CD4-positive, alpha-beta T cell treated with Interleukin-17A for 4 hours (primary cell): ENCODE results near the gene ABLIM1.

Experiments
- DNase-seq: peaks from one replicate; pipeline ENCODE4 v3.0.0-alpha.2; 2020; ENCODE audit warnings: mixed read lengths

ABLIM1 gene

DNA sequence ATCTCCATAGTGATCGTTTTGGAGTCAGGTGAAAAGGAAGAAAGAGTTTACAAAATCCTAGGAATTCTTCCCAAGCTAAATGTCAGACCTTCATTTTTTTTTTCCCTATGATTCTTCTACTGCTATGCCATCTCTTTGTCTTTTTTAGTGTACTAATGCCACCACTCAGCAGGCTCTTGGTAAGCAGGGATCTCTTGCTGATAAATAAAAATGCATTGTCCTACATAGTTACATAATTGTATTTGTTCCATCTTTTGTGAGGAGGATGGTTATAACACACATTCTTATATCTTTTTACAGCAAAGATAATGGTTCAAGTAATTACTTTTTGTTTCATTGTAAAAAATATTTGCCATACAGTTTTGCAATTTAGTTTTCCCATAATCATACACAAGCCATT is 217.0 kb downstream of the ABLIM1 start:
- no peak for DNase-seq

DNA sequence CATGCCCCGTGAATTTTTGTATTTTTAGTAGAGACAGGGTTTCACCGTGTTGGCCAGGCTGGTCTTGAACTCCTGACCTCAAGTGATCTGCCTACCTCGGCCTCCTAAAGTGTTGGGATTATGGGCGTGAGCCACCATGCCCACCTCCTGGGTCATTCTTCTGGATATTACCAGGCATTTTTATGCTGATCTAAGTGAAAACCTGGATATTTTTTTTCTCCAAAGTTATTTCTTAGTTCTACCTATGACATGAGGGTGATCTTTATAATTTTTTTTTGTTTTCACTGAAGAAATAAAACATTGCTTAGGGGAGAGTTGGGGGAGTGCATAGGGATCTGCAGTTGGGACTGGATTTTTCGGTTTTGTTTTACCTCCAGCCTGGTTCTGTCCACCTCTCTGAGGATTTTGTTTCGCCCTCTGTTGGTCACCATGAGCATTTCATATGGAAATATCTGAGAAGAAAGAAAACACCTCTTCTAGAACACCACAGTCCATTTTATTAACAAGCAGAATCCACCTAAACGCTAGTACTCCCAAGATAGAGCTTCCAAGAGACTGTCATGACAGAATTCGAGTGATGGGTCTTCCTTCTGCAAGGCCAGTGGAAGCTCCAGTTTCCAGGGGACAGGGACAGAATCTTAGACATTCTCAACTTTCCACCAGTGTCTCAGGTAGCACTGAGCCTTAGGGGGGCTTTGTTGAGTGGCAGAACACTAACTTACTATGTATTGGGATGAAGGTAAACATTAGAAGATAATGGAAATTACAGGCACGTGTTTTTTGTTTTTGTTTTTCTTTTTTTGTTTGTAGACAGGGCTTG is 220.4 kb downstream of the ABLIM1 start:
- no peak for DNase-seq

DNA sequence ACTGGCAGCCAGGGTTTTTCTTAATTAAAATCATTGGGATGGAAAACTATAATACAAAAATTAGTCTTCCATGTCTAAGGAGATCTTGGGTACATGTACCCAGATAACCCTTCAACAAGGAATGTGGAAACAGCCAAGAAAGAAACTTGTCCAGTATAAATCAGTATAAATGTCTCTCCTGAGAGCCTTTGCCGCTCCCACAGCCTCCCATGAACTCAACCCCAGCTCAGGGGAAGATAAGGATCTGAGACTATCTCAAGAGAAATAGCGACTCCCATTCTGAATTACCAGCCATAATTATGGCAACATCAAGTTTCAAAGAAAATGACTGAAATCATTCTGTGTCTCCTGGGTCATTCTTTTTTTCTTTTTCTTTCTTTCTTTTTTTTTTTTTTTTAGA is 221.1 kb downstream of the ABLIM1 start:
- no peak for DNase-seq

DNA sequence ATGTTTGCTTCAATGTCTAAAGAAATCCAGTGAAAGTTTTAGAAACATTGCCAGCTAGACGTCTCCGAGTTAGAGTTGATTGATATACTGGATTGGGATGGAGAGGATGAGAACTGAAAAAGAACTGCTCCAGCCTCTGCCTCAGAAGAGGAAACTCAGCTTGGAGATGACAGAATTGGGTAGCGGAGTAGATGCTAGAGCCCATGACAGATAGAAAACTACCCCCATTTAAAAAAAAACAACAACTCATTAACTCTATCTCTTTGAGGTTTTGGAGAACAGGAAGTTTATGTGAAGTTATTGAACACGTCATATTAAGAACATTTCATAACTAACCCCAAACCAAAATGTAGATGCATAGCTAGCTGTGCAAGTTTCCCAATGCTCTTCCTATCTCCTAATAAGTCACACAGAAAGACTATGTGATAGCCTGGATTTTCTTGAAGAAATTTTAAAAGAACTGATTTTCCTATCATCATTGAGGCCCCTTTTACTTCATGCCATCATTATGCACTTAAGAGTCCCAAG is 225.4 kb downstream of the ABLIM1 start:
- no peak for DNase-seq

DNA sequence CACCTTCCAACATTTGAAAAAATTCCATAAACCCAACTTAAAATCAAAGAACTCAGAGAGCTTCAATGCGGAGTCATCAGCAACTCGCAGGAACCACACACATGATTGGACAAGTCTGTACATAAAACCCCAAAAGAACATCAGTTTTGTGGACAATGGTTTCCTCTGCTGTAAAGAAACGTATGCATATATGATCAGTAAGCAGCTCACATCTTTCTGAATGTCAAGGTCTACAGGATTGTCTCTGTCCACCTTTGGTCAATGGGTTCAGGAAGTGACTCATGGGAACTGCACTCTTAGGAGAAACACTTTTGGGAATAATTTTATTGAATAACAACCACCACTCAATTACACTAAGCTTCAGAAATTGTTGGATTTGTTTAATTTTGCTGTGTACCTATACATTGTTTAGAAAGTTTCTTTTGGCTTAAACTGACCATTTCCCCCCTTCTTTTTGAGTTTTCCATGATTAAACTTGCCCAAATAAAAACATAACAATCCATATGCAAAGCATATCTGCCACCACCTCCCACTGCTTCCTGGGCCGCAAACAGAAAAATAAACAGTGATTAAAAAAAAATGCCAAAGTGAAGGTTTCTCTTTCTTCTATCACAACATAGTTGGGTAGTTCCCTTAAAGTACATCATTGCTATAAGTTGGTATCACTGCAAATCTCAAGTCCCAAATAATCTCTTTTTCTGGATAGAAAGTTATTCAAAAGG is 226.5 kb downstream of the ABLIM1 start:
- no peak for DNase-seq

DNA sequence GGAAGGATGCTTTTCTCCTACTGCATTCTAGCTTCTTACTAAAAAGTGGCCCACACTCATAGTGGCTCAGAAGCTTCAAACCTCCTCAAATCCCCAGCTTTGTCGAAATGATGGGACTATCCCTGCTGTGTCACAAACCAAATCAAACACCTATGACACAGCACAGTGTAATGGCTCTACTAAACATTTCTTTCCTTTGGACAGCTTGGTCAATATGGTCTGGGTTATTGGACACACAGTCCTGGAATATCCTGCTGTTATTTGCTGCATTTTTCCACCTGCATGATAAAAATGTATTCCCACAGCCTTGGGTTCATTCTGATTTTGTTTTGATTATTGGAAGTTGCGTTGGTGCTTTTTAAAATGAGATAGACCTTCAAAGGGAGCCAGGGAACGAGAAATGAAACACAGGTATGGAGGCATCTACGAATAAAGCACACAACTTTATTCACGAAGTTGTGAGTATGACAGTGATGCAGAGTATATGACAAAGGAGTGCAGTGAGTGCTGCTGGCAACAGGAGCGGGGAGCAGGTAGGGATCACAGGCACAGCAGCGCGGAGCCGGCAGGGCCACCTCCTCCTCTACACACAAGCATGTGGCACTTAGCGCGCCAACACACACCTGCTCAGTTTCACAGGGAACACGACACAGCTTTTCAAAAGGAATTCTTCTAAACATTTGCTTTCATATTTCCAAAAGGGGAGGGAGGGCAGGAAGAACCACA is 227.2 kb downstream of the ABLIM1 start:
- no peak for DNase-seq

DNA sequence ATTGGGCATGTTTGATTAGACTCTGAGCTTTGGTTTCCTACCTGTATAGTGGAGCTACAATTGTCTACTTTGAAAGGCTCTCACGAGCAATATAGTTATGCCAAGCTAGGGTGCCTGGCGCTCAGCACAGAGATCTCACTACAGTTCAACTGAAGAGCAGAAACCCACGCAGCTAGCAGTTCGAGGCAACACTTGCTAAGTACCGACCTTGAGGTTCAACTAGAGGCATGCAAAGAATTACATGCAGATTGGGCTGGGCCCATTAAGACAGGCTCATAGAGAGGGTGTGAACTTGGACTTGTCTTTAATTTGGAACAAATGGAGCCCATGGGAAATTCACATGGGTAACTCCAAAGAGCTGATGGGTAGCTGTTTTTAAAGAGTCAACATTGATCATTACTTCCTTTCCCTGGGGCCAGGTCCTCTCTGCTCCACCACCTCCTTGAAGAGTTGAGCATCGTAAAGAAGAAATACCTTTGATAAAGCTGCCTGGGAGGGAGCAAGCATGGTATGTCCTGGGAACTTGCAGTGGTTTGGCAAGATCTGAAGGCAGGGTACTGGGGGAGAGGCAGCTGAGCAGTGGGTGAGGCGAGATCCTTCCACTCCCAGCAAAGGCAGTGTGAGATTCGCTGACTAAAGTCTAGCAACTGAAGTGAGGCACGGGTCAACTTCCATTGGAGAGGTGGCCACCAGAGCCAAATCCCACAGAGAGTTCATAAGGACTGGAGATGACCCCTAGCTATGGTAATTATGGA is 228.3 kb downstream of the ABLIM1 start:
- no peak for DNase-seq

DNA sequence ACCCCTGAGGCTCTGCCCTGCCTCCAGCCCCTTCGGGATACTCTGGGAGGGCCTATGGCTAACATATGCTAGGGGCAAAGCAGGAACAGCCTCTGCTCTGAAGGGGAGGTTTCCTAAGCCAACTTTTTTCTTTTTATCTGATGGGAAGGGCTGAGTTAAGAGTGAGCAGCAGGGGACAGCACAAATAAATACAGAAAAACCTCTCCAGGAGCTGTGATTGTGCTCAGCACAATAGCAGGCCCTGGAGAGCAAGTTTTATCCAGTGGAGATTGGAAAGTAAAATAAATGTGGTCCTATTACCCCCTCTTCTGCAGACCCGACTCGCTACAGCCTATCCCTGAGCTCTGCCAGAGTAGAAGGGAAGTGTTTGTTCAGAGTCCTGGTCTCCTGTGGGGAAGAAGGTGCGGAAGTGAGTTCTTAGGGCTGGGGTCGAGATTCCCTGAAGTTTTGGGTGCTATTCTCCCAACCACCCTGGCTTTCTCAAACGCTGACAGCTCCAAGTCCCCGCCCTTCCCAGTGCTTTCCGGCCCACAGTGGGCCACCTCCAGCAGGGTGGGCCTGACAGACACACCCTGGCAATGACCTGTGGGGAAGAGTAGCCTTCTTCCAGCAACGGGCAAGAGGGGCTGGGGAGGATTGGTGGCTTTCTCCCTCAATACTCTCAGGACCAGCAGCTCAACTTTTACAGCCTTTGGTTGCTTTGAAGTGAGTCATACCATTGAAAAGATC is 230.8 kb downstream of the ABLIM1 start:
- no peak for DNase-seq

DNA sequence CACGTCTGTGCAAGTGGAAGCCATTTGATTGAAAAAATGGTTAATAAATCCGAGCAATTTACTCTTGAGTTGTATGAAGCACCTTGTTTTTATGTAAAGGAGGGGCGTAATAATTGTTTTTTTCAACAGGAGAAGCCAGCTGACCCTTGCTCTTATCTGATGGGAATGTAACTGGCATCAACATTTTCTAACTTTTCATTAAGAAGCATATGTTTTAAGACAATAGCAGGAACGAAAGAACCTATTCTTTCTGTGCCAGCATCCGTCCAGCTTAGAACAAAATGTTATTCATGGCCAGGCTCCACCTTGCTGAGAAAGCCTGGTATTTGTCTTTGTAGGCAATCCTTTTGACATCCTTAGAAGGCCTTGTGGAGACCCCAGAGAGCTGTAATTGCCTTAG is 231.6 kb downstream of the ABLIM1 start:
- no peak for DNase-seq

DNA sequence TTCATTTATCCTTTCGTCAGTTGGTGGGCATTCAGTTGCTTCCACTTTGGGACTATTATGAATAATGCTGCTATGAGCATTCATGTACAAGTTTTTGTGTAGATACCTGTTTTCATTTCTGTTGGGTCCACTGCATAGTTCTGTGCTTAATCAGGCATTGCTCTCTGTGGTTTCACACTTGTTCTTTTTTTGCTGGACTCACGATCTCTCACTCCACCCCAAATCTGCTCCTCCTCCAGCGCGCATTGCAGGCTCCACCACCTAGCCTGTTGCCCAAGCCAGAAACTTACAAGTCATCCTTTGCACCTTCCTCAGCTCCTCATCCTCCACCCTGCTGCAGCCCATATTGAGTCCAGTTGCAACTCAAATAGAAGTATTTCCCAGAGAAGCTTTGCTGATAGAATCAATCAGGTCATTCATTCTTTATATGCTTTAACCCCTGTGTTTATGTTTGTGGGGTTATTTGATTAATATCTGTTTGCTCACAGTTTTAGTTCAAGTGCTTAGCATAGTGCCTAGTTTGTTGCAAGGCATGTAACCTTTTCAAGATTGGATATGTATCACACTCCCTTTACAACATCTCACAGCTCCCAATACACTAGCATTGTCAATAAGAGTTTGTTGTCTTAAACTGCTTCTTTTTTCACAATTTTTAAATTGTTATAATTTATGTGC is 237.1 kb downstream of the ABLIM1 start:
- DNase-seq: no peak

DNA sequence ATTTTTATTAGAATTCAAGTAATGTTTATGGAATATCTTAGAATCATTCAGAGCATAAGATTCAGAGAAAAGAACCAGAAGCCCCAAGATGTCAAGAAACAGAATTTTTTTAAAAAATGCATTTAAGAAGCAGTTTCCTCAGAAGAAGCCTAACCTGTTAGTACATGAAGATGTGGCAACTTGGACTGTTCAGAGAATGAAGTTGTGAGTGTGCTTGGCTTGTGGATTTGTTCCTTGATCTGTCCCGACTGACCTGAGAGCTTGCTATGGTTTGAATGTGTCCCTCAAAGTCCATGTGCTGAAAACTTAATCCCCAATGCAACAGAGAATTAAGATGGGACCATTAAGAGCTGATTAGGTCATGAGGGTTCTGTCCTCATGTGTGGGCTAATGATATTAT is 240.0 kb downstream of the ABLIM1 start:
- DNase-seq: no peak

DNA sequence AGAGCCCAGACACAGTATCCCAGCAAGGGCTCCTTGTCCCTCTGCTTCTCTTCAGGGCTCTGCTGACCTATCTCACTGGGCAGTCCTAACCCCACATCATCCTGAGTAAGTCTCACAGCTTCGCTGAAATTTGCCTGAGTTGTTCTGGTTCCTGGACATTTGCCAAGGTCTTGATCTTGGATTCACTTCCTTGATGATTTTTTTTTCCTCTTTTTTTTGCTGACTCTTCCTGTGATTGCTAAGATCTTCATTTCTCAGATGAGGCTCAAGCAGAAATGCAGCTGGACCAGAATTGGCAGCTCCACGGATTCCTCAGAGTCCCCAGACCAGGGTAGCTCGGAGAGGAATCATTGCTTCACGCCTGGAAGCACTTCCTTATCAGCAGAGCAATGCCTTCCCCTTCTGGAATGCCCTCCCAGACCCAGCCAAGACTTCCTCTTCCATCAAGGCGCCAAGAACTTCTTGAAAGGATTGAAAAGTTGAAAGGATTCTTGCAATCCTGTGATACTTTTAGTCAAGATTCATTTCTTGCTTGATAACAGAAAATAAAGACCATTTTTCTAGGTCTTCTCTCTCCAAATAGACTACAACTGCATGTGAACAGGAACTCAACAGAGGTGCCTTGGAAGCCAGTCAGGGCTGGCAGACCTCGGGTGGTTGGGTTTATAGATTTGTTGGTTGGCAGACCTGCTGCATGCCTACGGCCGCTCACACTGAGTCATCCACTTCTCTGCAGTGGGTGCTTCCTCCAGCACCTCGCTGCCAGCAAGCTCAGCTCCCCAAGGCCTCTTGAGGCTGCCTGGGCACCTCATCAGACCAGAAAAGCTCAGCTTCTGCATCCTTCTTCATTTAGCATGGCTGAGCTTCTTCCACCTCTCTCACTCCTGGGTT is 244.9 kb downstream of the ABLIM1 start:
- DNase-seq: no peak

DNA sequence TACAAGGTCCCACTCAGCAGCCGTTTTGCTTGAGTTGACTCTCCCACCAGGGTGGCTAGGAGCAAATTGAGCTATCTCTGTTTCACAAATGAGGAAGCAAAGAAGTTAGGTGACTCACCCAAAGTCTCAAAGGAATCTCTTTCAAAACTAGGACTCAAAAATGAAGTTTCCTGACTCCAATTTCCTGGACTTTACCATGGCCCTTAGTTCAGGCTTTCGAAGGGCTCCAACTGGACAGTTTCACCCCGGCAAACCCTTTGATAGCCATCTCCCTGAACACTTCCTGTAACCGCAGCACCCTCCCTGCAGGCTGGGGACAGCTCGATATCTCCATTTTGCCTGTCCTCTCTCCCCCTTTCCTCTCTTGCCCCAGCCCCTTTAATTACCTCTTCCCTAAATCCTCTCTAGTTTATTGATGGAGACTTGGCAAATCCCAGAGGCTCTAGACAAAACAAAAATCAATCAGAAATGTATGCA is 249.1 kb downstream of the ABLIM1 start:
- no peak for DNase-seq

DNA sequence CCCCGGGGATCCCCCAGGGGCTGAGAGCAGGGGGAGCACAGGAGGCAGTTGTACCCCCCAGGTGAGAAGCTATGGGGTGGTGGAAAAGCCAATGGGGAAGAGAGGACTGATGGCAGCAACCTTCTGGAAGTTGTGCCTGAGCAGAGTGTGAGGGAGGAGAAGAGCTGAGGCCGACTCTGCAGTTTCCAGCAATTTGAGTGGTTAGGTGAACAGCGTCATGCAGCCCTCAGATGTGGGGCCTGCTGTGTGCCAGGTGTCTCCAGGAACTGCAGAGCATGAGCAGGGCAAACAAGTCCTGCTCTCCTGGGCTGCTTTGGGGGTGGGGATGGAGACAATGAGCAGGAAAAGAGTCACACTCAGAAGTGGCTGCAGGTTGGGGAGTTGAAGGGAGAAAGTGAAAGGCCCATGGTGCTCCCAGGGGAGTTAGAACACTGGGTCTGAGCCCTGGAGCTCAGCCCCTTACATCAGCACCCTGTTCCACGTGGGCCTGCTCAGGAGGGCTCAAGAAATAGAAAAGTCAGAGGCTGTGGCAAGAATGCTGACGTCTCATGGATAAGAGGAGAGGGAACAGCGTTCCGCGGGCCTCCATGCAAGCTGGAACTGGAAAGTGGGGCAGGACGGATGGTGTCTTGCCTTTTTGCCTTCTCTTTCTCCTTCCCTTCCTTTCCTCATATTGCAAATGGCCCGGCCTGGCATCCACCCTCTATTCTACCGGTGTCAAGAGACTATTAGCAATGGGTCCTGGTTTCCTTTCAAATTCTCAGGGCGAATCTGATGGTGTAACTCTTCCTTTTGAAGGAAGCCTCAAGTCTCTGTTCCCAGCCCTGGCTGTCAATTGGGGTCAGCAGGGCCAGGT is 249.7 kb downstream of the ABLIM1 start:
- no peak for DNase-seq

DNA sequence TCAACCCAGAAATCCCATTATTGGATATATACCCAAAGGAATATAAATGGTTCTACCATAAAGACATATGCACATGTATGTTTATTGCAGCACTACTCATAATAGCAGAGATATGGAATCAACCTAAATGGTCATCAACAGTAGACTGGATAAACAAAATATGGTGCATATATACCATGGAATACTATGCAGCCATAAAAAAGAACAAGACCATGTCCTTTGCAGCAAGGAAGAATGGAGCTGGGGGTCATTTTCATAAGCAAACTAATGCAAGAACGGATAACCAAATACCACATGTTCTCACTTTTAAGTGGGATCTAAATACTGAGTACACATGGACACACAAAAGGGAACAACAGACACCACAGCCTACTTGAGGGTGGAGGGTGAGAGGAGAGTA is 251.6 kb downstream of the ABLIM1 start:
- DNase-seq: no peak

DNA sequence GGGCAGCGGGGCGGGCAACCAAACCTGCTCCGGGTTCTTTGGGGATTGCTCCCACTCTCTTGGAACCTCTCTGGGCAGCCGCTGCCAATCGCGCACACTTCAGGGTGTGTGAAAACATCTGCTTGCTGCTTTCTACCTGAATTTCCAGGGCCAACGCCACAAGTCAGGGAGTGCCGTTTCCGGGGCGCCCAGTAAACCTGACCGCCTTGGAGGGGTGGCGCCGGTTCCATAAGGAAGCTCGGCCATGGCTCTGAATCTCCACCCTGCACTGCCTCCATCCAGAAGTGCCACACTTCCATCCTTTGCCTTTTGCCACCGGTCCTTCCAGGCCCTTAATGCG is 253.1 kb downstream of the ABLIM1 start:
- no peak for DNase-seq

DNA sequence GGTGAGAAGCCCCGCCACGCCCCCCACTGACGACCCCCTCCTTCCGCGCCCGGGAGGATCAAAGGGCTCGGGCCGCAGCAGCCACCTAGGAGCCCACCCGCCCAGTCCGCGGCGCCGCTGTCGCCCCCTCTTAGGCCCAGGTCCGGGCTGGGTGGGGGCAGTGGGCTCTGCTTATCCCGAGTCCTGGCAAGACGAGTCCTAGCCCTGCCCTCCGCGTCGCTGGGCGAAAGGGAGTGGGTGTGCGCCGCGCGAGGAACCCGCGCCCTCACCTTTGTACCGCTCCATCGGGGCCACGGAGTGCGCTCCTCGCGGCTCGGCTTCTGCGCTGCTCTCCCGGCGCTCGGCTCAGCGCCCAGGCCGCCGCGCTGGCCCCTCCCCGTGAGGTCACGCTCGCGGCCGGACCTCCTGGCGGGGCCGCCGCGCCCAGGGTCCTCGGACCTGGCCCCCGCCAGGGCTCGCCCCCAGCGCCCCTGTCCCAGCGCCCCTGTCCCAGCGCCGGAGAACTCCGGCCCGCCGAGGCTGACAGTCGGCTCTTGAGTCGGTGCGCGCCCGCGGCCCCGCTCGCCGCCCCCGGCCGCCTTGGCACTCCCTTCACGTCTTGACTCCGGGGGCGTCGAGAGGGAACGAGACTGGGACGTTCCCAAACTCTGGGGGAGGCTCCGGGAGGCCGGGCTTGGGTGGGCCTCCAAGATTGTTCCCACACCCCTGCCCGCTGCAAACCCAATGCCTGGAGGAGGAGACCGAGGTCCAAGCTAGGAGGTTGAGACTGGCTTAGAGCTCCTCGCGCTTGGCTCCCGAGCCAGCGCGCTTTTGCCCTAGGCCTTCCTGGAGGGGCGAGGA is 253.7 kb downstream of the ABLIM1 start, which contains the start of gene AFAP1L2:
Gene AFAP1L2 (minus strand): TSS at position 332 of the 840 bp plus-strand sequence. CDS start 47 bp downstream, at position 285.
- DNase-seq: no peak

DNA sequence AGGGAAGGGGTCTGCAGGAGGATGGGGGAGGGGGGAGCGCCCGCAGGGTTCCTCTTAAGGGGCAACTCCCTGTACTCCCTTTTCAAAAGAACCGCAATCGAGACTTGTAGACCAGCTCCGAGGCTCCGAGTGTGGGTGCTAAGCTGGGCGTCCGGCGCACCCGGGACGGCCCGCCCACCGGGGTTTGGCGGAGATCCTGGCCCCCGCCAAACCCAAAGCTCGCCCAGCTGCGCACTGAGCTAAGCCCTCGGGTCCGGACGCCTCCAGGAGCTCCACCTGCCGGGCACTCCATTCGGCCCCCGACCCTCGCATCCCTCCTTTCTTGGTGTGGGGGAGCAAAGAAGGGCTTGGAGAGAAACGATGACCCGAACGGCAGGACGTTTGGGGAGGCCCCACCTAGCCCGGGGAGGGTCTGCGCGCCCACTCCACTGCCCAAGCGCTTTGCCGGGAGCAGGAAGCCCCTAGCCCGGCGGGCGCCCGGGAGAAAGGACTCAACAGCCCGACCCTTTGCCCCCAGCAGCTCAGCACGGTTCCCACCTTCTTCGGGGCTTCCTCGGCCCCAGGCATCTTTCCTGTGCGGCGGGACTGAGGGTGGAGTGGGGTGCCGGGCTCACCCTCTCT is 254.4 kb downstream of the ABLIM1 start:
- no peak for DNase-seq
